Spleen (tissue), 11 donors: ENCODE data around the gene TRIO. TPM values are rescaled to one million over a fixed set of nuclear protein-coding genes. Genes with fewer than 3 reads are reported as not detected.

Experiments
- DNase-seq: peaks from one replicate; pipeline ENCODE4 v3.0.0-alpha.2; 2020
- H3K27ac ChIP-seq, 8 donors: fragments of 200-600 bp; sonication (generic) in 7 of 8; 1 replicate in 4 of 8; 2 replicates in 4 of 8; pipeline versions ENCODE4 v1.5.0 to v1.8.0; 2016 to 2021; ENCODE audit warnings: inconsistent platforms in 4 of 8, mild to moderate bottlenecking in 4 of 8, moderate library complexity in 1 of 8
- H3K27me3 ChIP-seq, 7 donors: fragments of 200-600 bp; sonication (generic) in 6 of 7; replicated peaks in 1 of 7; 1 replicate in 4 of 7; 2 replicates in 3 of 7; pipeline versions ENCODE4 v1.5.0 to v1.8.0; 2016 to 2021; ENCODE audit warnings: inconsistent platforms in 3 of 7, mild to moderate bottlenecking in 1 of 7
- H3K36me3 ChIP-seq, 6 donors: fragments of 200-600 bp; sonication (generic) in 5 of 6; 1 replicate in 4 of 6; 2 replicates in 2 of 6; pipeline versions ENCODE4 v1.5.0 to v1.8.0; 2016 to 2021; ENCODE audit warnings: inconsistent platforms in 2 of 6
- H3K4me1 ChIP-seq, 6 donors: fragments of 200-600 bp; sonication (generic) in 5 of 6; 1 replicate in 3 of 6; 2 replicates in 3 of 6; pipeline versions ENCODE4 v1.5.0 to v1.8.0; 2016 to 2021; ENCODE audit warnings: inconsistent platforms in 3 of 6
- H3K4me3 ChIP-seq, 8 donors: fragments of 200-600 bp; sonication (generic) in 7 of 8; 1 replicate in 4 of 8; 2 replicates in 4 of 8; pipeline versions ENCODE4 v1.5.0 to v1.8.0; 2016 to 2021; ENCODE audit warnings: inconsistent platforms in 4 of 8, mild to moderate bottlenecking in 4 of 8, moderate library complexity in 2 of 8
- H3K9me3 ChIP-seq, 8 donors: fragments of 200-600 bp; sonication (generic) in 7 of 8; 1 replicate in 4 of 8; 2 replicates in 4 of 8; pipeline versions ENCODE4 v1.5.0 to v1.8.0; 2016 to 2021; ENCODE audit warnings: inconsistent platforms in 4 of 8
- CTCF ChIP-seq, 11 experiments: fragments of 200-600 bp in 7 of 11; fragments of 450-650 bp in 4 of 11; sonication (generic) in 4 of 11; IDR thresholded peaks in 8 of 11; conservative IDR thresholded peaks in 3 of 11; 1 replicate in 7 of 11; 2 replicates in 4 of 11; pipeline versions ENCODE4 v1.4.0 to v1.8.0; 2016 to 2021; ENCODE audit warnings: antibody characterized with exemption in 11 of 11, inconsistent platforms in 4 of 11, mild to moderate bottlenecking in 1 of 11
- POLR2A ChIP-seq, 3 donors: fragments of 450-650 bp; IDR thresholded peaks; one replicate each; pipeline ENCODE4 v1.5.1; 2017; ENCODE audit warnings: antibody characterized with exemption in 3 of 3, mild to moderate bottlenecking in 1 of 3
- POLR2AphosphoS5 ChIP-seq, 3 donors: sonication (generic); formaldehyde crosslinking; IDR thresholded peaks; one replicate each; pipeline ENCODE4 v1.5.1; 2017; ENCODE audit warnings: antibody characterized with exemption in 3 of 3
- WGBS, 5 donors: extraction: QIAGEN DNeasy Blood & Tissue Kit in 3 of 5; methylation state at CpG; one replicate each; pipeline versions ENCODE4 v1.1.5 to v1.1.7; 2013 to 2018; 5-methylcytosine and 5-hydroxymethylcytosine counted together
- intact Hi-C: fragments of 100-400 bp; cut with DNase I; formaldehyde crosslinking; loops from one replicate; pipeline ENCODE4 v1.15.0; 2023; ENCODE audit warnings: low total_unique reads
- polyA plus RNA-seq, 3 donors: library from polyadenylated mRNA; stranded (reverse); fragments of 200-250 nt; gene quantifications; one replicate each; pipeline ENCODE4 v1.2.1, GENCODE V29; 2013
- total RNA-seq, 7 donors: library from RNA; depleted of rRNA in 3 of 7; stranded (reverse); fragments of >200 nt in 3 of 7; fragmentation: NEBNext Ultra II Directional in 4 of 7; extraction: Animal tissue kit (Norgen Biotek cat#: 25700) in 4 of 7; gene quantifications; one replicate each; pipeline versions ENCODE4 v1.1.0 to v1.2.1, GENCODE V29; 2016 to 2021
- donor health status: healthy with polysubstance abuse.
- donor health status: DM: no; HTN: no; CAD: no; lungs with moderate emphysema.
- donor health status: DM: no; HTN: no; CAD: no.
- donor health status: Bipolar disorder and iron deficiency.
- donor health status: healthy.
- donor health status: DM: no; HTN: no; CAD: no.
- donor health status: DM: yes; HTN: yes; CAD: no.

TRIO gene
- total and polyA plus RNA-seq, 10 donors, result 21.5 to 280 (median 190) TPM

- no peaks in the 10 kb centered on the region for H3K36me3 ChIP-seq
- no peak for TF ChIP-seq POLR2A (IDR thresholded peaks at IDR 0.05)
- no peak for TF ChIP-seq CTCF (IDR thresholded peaks at IDR 0.05 in 8 of 11, conservative IDR thresholded peaks at IDR 0.05 in 3 of 11)
- TF ChIP-seq POLR2AphosphoS5 (IDR thresholded peaks at IDR 0.05), result no peak
- WGBS, 5 donors, result 86 to 93% (median 91%) methylated on average over 11 of the region's 11 CpGs
- H3K27ac ChIP-seq, result peak overlapping the region in 3 of 8 donors; percentile 12 to 38 (median 34)
- H3K27me3 ChIP-seq, result no peaks in the 10 kb centered on the region
- intact Hi-C loops, result no loop called here
- peaks cover 15 to 61% (median 44%) of the 10 kb centered on the region in 6 donors for H3K4me1 ChIP-seq
- H3K4me3 ChIP-seq, result no peak overlapping the region
- no peaks in the 10 kb centered on the region for H3K9me3 ChIP-seq
- DNase-seq, result no peak
Measured at GRCh38 chr5:14200312-14200990, 57.3 kb downstream of the TRIO start.

- intact Hi-C loops, result no loop called here
- H3K4me3 ChIP-seq, result no peak overlapping the region
- H3K27ac ChIP-seq, result peak overlapping the region in 4 of 8 donors; percentile 21 to 66 (median 26)
- peaks cover 17 to 71% (median 53%) of the 10 kb centered on the region in 6 donors for H3K4me1 ChIP-seq
- no peaks in the 10 kb centered on the region for H3K9me3 ChIP-seq
- DNase-seq, result no peak
- WGBS, 5 donors, result 56 to 66% (median 59%) methylated on average over 5 to 7 of the region's 7 CpGs
- TF ChIP-seq CTCF (IDR thresholded peaks at IDR 0.05 in 8 of 11, conservative IDR thresholded peaks at IDR 0.05 in 3 of 11), result no peak
- TF ChIP-seq POLR2A (IDR thresholded peaks at IDR 0.05), result no peak
- TF ChIP-seq POLR2AphosphoS5 (IDR thresholded peaks at IDR 0.05), result no peak
- no peaks in the 10 kb centered on the region for H3K36me3 ChIP-seq
- no peaks in the 10 kb centered on the region for H3K27me3 ChIP-seq
Measured at GRCh38 chr5:14201325-14202045, 58.3 kb downstream of the TRIO start.

- Histone ChIP-seq H3K4me3 (no peak overlapping the region), H3K4me1 (peaks cover 19 to 78% (median 56%) of the 10 kb centered on the region in 6 donors), H3K36me3 (no peaks in the 10 kb centered on the region), H3K9me3 (no peaks in the 10 kb centered on the region), H3K27me3 (no peaks in the 10 kb centered on the region), H3K27ac (peak overlapping the region in 3 of 8 donors; percentile 80 to 83 (median 80))
- intact Hi-C loops, result no loop called here
- TF ChIP-seq POLR2AphosphoS5 (IDR thresholded peaks at IDR 0.05) (peak in 1 of 3 donors; percentile 46), POLR2A (IDR thresholded peaks at IDR 0.05) (no peak)
- no peak for DNase-seq
- 27 to 42% (median 35%) methylated on average over 6 of the region's 6 CpGs for WGBS, 5 donors
Measured at GRCh38 chr5:14202462-14202861, 59.3 kb downstream of the TRIO start.

GRCh38 chr5:14204011-14204670 lies 61.0 kb downstream of the TRIO start:
- intact Hi-C loops, result no loop called here
- H3K36me3 ChIP-seq, result no peaks in the 10 kb centered on the region
- H3K4me3 ChIP-seq, result no peak overlapping the region
- no peaks in the 10 kb centered on the region for H3K27me3 ChIP-seq
- peaks cover 29 to 95% (median 72%) of the 10 kb centered on the region in 6 donors for H3K4me1 ChIP-seq
- H3K27ac ChIP-seq, result peak overlapping the region in 7 of 8 donors; percentile 45 to 83 (median 78)
- H3K9me3 ChIP-seq, result no peaks in the 10 kb centered on the region
- WGBS, 5 donors, result 58 to 70% (median 63%) methylated on average over 6 of the region's 6 CpGs
- DNase-seq, result no peak
- TF ChIP-seq POLR2A (IDR thresholded peaks at IDR 0.05), result no peak
- TF ChIP-seq CTCF (IDR thresholded peaks at IDR 0.05 in 8 of 11, conservative IDR thresholded peaks at IDR 0.05 in 3 of 11), result no peak
- TF ChIP-seq POLR2AphosphoS5 (IDR thresholded peaks at IDR 0.05), result no peak
